Measurements from ENCODE around the gene CD300LB.

Gene CD300LB

DNA sequence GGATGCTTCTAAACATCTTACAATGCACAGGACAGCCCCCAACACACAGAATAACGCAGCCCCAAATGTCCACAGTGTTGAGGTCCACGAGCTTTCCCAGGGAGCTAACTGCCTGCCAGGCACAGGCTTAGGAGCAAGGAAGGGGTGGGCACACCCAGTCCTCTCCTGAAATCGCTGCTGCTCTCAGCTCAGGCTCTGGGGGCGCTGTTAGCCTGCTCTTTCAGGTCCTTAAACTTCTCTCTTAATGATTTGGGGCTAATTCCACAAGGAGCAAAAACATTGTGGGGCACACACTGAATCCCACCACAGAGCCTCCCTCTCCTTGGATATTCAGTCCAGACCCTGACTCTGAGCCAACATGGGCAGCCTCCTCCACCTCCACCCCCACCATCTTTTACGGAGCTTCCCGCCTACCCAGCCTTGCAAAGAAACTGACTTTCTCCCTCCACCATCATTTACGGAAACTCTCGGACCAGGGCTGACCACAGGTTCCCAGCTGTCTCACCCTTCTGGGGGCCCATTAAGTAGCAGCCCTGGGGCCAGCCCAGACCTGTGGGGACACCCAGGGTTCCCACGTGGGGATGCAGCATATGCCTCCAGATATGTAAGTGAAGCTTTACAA, 35.0 kb upstream of the CD300LB start:
- no peaks in the 10 kb centered on the region for H3F3A ChIP-seq (ENCODE audit: low read depth)
- no peak overlapping the region for H3K4me3 ChIP-seq (ENCODE audit: low read length, poor library complexity, severe bottlenecking)
- TF ChIP-seq EZH2phosphoT487 (IDR thresholded peaks at IDR 0.05; ENCODE audit: borderline replicate concordance) (no peak), CTCF (conservative IDR thresholded peaks at IDR 0.05; ENCODE audit: low read length) (peak; percentile 86)
- H3K27me3 ChIP-seq (ENCODE audit: insufficient read depth, low read length, poor library complexity, severe bottlenecking) = no peaks in the 10 kb centered on the region
- no peak overlapping the region for H3K4me2 ChIP-seq (ENCODE audit: low read depth, low read length, poor library complexity, severe bottlenecking)
- H3K9me2 ChIP-seq (replicated peaks; ENCODE audit: low read depth, low read length) = no peaks in the 10 kb centered on the region
- H3K9me3 ChIP-seq (ENCODE audit: insufficient read depth, low read depth, low read length) = no peaks in the 10 kb centered on the region
- H3K9ac ChIP-seq (ENCODE audit: low read depth, low read length, poor library complexity, severe bottlenecking) = no peak overlapping the region
- H4K20me1 ChIP-seq (ENCODE audit: insufficient read depth, low read length, poor library complexity, severe bottlenecking) = no peaks in the 10 kb centered on the region
- H2AFZ ChIP-seq (ENCODE audit: low read length) = no peak overlapping the region
- no peaks in the 10 kb centered on the region for H3K36me3 ChIP-seq (ENCODE audit: insufficient read depth, low read length)
- no peaks in the 10 kb centered on the region for H3K79me2 ChIP-seq (ENCODE audit: insufficient read depth, low read length)
- H3K4me1 ChIP-seq (ENCODE audit: insufficient read depth, low read length, poor library complexity, severe bottlenecking) = no peaks in the 10 kb centered on the region

DNA sequence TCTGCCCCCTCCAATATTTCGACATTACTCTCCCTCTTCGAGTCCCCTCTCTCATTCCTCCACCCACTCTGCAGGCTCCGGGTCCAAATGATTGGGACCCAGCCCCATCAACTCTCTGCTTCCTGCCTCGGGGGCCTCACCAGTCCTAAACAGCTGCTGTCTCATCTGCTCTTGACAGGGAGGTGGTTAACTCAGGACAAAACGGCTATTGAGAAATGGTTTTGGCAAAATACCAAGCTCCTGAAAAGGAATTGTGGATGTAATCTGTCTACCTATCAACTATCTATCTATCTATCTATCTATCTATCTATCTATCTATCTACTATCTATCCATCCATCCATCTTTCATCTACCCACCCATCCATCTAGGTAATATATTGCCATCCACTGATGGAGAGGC, 33.9 kb upstream of the CD300LB start:
- Histone ChIP-seq H3K4me2 (ENCODE audit: low read depth, low read length, poor library complexity, severe bottlenecking) (no peak overlapping the region), H2AFZ (ENCODE audit: low read length) (no peak overlapping the region), H3K4me3 (ENCODE audit: low read length, poor library complexity, severe bottlenecking) (no peak overlapping the region), H3F3A (ENCODE audit: low read depth) (no peaks in the 10 kb centered on the region), H3K27me3 (ENCODE audit: insufficient read depth, low read length, poor library complexity, severe bottlenecking) (no peaks in the 10 kb centered on the region), H3K9ac (ENCODE audit: low read depth, low read length, poor library complexity, severe bottlenecking) (no peak overlapping the region), H3K79me2 (ENCODE audit: insufficient read depth, low read length) (no peaks in the 10 kb centered on the region), H3K36me3 (ENCODE audit: insufficient read depth, low read length) (no peaks in the 10 kb centered on the region), H3K9me3 (ENCODE audit: insufficient read depth, low read depth, low read length) (no peaks in the 10 kb centered on the region), H3K4me1 (ENCODE audit: insufficient read depth, low read length, poor library complexity, severe bottlenecking) (no peaks in the 10 kb centered on the region), H4K20me1 (ENCODE audit: insufficient read depth, low read length, poor library complexity, severe bottlenecking) (no peaks in the 10 kb centered on the region), H3K9me2 (replicated peaks; ENCODE audit: low read depth, low read length) (no peaks in the 10 kb centered on the region)
- no peak for TF ChIP-seq EZH2phosphoT487 (IDR thresholded peaks at IDR 0.05; ENCODE audit: borderline replicate concordance)
- TF ChIP-seq CTCF (conservative IDR thresholded peaks at IDR 0.05; ENCODE audit: low read length) = no peak

DNA sequence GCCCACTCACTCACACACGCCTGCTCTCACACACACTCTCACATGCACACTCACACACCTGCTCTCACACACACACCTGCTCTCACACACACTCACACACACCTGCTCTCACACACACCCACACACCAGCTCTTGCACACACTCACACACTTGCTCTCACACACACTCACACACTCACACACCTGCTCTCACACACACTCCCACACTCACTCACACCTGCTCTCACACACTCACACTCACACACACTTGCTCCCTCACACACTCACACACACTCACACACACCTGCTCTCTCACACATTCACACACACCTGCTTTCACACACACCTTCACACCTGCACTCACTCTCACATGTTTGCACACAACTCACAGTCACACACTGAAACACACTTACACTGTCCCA, 32.1 kb upstream of the CD300LB start:
- Histone ChIP-seq H3K4me2 (ENCODE audit: low read depth, low read length, poor library complexity, severe bottlenecking) (no peak overlapping the region), H3K27me3 (ENCODE audit: insufficient read depth, low read length, poor library complexity, severe bottlenecking) (no peaks in the 10 kb centered on the region)
- TF ChIP-seq CTCF (conservative IDR thresholded peaks at IDR 0.05; ENCODE audit: low read length) (no peak), EZH2phosphoT487 (IDR thresholded peaks at IDR 0.05; ENCODE audit: borderline replicate concordance) (no peak)

More for the DNA sequence above, 32.1 kb upstream of the CD300LB start:
- Histone ChIP-seq H3K4me1 (ENCODE audit: insufficient read depth, low read length, poor library complexity, severe bottlenecking) (no peaks in the 10 kb centered on the region), H3K4me3 (ENCODE audit: low read length, poor library complexity, severe bottlenecking) (no peak overlapping the region), H3K79me2 (ENCODE audit: insufficient read depth, low read length) (no peaks in the 10 kb centered on the region), H3F3A (ENCODE audit: low read depth) (no peaks in the 10 kb centered on the region), H3K36me3 (ENCODE audit: insufficient read depth, low read length) (no peaks in the 10 kb centered on the region), H2AFZ (ENCODE audit: low read length) (no peak overlapping the region), H3K9me2 (replicated peaks; ENCODE audit: low read depth, low read length) (no peaks in the 10 kb centered on the region), H3K9ac (ENCODE audit: low read depth, low read length, poor library complexity, severe bottlenecking) (no peak overlapping the region), H4K20me1 (ENCODE audit: insufficient read depth, low read length, poor library complexity, severe bottlenecking) (no peaks in the 10 kb centered on the region), H3K9me3 (ENCODE audit: insufficient read depth, low read depth, low read length) (no peaks in the 10 kb centered on the region)
